GM19452 (cell line): ENCODE results near the gene MTHFR.

Source experiments
- ATAC-seq: cut with Tn5 transposase; IDR thresholded peaks from one replicate; pipeline ENCODE4 v1.9.1; 2021; ENCODE audit not compliant: unreplicated experiment

MTHFR gene

GRCh38 chr1:11783556-11783955, 22.2 kb downstream of the MTHFR start:
- no peak for ATAC-seq

DNA sequence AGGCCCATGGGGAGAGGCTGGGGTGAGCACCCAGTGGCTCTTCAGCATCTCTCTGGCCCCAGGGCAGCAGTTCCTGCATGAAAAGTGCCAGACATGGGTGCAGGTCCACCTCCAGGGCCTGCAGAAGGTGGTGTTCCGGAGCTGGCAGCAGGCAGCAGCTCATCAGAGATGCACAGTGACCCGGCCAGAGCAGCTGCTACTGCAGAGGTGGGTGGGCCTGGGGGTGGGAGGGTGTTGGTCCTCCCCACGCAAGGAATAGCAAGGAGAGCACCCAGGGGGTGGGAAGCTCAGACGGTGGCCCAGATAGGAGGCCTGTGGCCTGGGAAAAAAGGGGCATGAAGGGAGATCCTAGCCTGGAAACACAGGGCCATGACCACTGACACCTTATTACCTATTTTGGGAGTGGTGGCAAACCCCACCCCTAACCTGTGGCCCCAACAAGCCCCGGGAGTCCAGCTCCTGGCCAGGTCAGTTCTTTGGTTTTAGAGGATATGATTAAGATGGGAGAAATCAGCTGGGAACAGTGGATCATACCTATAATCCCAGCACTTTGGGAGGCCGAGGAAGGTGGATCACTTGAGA, 23.5 kb downstream of the MTHFR start:
- no peak for ATAC-seq

GRCh38 chr1:11781297-11781696, 24.5 kb downstream of the MTHFR start:
- no peak for ATAC-seq

GRCh38 chr1:11780380-11781147, 25.2 kb downstream of the MTHFR start:
- ATAC-seq: no peak

DNA sequence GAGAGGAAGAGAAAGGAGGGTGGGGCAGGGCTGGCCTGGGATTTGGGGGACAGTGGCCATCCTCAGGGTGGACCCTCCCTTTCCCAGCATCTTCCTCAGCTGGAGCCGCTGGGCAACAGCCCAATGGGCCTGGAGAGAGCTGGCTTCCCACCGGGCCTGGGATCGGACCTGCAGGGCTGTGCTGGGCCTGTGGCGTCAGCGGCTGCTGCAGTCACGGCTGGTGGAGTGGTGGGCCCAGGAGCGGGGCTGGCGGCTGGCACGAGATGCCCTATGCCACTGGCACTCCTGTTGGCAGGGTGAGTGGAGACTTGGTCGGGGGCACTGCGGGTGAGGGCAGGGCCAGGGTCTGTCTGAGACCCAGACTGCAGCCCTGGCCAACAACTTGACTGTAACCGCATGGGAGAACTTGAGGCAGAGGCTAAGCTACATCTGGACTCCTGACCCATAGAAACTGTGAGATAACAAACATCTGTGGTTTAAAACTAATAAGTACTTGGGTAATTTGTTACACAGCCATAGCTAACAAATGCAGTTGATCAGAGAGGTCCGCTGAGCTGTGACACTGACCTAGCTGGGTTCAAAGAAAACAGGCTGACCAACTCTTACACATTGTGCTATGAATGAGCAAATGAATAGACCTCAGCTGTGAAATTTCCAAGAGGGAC, 25.9 kb downstream of the MTHFR start:
- ATAC-seq: no peak

- ATAC-seq: no peak
Measured at GRCh38 chr1:11778844-11779623, 26.7 kb downstream of the MTHFR start.

DNA sequence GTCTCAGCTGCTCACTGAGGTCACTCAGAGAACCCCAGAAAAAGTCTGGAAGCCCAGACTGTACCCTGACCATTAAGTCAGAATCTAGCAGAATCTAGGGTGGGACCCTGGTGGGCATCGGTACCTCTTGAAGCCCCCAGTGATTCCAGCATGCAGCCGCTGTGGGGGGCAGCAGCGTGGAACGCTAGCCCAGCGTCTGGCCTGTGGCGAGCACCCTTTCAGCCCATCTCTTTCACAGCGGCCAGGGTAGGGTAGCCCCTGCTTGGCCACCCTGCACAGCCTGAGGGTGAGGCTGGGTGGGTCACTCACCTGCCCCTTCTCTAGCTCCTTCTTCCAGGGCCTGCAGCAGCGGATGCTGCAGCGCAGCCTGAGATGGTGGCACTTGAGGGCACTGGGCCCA, 27.4 kb downstream of the MTHFR start:
- no peak for ATAC-seq

GRCh38 chr1:11777658-11778322, 28.0 kb downstream of the MTHFR start:
- ATAC-seq: no peak

DNA sequence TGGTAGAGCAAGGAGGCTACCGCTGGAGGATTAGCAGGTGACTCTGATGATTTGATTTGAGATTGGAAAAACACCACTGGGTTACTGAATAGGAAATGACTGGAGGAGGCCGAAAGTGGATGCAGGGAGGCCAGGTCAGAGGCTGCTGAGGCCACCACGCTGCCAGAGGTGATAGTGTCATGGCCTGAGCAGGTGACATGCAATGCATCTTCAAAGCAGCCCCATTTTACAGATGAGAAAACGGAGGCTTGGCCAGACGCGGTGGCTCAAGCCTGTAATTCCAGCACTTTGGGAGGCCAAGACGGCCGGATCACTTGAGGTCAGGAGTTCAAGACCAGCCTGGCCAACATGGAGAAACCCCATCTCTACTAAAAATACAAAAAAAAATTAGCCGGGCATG, 31.0 kb downstream of the MTHFR start:
- ATAC-seq: no peak

DNA sequence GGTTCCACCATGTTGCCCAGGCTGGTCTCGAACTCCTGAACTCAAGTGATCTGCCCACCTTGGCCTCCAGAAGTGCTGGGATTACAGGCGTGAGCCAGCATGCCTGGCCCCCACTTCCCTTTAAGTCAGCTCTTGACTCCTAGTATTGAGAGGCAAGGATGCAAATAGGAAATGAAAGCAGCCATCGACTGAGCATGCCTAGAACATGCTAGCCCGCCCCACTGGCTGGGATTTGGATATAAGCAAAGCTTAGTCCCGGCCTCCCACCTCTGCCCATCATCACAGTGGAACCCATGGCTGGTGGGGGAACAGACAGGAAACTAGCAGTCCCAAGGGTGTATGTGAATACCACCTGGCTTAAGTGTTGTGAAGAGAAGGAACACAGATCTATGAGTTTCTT, 33.3 kb downstream of the MTHFR start:
- no peak for ATAC-seq

GRCh38 chr1:11771481-11772043, 34.2 kb downstream of the MTHFR start:
- ATAC-seq: no peak

DNA sequence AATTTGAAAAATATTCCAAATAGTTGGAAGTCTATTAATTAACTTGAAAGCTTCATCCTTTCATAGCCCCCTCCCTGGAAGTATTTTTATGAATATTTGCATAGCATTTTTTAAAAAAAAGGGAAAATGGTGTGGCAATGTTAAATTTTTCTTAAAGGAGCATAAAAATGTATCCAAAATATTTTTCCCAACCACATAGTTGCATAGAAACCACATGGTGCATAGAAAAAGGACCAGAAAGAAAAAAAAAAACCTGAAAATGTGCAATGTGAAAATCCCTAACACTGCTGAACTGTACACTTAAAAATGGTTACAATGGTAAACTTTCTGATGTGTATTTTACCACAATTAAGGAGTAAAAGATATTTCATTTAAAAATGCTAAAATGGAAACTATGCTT, 35.8 kb downstream of the MTHFR start:
- ATAC-seq: no peak

DNA sequence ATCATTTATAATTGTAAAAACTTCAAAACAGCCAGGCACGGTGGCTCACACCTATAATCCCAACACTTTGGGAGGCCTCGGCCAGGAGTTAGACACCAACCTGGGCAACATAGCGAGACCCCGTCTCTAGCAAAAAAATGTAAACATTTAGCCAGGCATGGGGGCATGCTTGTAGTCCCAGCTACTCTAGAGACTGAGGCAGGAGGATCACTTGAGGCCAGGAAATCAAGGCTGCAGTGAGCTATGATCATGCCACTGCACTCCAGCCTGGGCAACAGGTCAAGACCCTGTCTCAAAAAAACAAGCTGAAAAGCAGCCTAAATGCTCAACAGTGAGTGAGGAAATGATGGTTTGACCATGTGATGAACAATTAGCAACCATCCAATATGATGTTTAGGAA, 36.5 kb downstream of the MTHFR start:
- no peak for ATAC-seq

- no peak for ATAC-seq
Measured at GRCh38 chr1:11768821-11769220, 36.9 kb downstream of the MTHFR start.

DNA sequence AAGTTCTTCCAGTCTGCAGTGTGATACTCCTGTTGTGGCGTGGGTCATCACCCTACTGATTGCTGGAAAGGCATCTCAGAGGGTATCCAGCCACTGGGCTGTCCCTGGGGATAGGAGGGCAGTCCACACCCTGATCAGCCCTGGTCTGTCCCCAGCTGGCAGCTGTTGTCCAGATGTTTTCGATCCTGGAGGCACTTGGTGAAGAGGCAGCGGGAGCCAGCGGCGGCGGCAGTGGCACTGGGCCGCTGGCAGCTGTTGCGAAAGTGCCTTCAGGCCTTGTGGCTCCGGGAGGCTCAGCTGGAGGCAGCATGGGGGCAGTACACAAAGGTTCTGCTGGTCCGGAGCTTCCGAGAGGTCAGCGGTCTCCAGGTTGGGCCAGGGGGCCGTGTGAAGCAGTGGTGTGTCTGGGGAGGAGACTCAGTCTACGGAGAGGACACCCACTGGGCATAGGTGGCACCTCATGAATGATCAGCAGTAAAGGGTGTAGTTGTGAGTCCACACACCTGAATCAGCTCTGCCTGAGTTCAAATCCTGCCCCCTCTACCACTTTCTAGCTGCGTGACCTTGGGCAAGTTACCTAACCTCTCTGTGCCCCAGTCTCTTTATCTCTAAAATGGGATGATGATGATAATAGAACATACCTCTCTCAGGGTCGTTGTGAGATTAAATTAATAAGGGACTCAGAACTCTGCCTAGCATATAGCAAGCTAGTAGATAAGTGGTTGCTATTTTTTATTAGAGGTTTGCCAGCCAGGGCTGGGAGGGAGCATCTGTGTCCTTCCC, 37.7 kb downstream of the MTHFR start:
- no peak for ATAC-seq

DNA sequence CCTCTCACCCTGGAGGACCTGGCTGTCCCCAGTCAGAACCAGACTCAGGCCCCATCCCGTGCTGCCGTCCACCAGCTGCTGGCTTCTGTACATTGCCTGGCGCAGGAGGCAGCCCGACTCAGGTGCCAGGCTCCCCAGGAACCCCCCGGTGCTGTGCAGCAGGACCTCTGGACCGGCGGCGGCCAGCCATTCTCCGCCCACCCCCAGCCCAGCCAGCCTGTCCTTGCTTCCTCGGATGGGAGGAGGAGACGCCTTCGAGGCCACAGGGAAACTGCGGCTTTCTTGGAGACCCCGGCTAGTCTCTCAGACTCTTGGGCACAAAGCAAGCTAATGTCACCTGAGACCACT, 39.4 kb downstream of the MTHFR start:
- no peak for ATAC-seq

DNA sequence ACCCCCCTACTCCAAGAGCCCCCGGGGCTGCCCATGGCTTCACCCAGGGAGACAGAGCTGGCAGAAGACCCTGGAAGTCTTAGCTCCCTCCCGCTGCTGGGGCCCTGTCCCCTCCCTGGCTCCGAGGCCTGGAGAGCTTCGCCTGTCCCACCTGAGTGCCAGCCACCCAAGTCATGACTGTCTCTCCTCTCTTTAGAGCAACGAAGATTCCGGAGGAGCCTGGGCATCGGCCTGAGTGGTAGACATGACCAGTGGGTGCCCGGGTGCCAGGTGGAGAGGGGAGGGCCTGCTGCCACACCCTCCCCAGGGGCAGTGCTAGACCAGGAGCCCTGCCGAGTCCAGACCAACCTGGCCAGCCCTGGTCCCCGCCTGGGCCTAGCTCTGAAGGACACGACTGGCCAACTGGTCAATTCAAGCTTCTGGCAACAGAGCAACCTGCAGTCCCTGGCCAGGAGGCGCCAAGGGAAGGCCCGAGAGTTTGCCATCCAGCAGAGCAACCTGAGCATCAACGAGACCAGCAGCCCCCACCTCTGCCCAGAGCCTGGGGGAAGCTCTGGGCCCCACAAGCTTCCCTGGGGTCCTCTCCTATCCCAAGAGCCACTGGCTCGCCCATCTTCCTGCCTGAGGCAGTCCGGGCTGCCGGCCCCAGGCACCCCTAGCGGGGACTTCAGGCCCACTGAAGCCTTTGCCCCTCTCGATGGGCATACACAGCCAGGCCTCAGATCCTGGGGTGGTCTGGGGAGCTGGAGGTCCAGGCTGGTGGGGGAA, 39.9 kb downstream of the MTHFR start:
- ATAC-seq: no peak

- ATAC-seq: no peak
Measured at GRCh38 chr1:11764519-11764918, 41.2 kb downstream of the MTHFR start.

- ATAC-seq: no peak
Measured at GRCh38 chr1:11764115-11764514, 41.6 kb downstream of the MTHFR start.
